SU-DHL-6 (cell line): ENCODE measurements around the gene ZNF382.
"Not testable (repeated sequence)": the region's sequence is repeated elsewhere in the genome, so short reads cannot be mapped to it uniquely, and the experiment has no call there.

Experiments used
- H2AFZ ChIP-seq: fragments of 200-600 bp; sonication (generic); 2 replicates; pipeline ENCODE4 v1.6.1; 2014; ENCODE audit warnings: low read depth, mild to moderate bottlenecking, moderate library complexity, mixed read lengths, antibody characterized with exemption, low read length; ENCODE audit not compliant: severe bottlenecking
- H3F3A ChIP-seq: fragments of 200-600 bp; shearing (Covaris generic); 2 replicates; pipeline ENCODE4 v1.6.0; 2016; ENCODE audit warnings: antibody characterized with exemption, mild to moderate bottlenecking; ENCODE audit not compliant: insufficient read depth
- H3K27ac ChIP-seq: fragments of 200-600 bp; sonication (generic); 2 replicates; pipeline ENCODE4 v1.5.1; 2016; ENCODE audit warnings: low read depth, mild to moderate bottlenecking, low read length, moderate library complexity, mixed read lengths
- H3K27me3 ChIP-seq: fragments of 200-600 bp; sonication (generic), shearing (Covaris generic); 2 replicates; pipeline ENCODE4 v1.6.0; 2014; ENCODE audit warnings: mild to moderate bottlenecking, low read length
- H3K36me3 ChIP-seq: fragments of 200-600 bp; sonication (generic); 2 replicates; pipeline ENCODE4 v1.6.1; 2014; ENCODE audit warnings: mild to moderate bottlenecking, low read length, mixed read lengths
- H3K4me2 ChIP-seq: fragments of 300-600, 200-600 bp; shearing (Covaris generic), sonication (generic); 2 replicates; pipeline ENCODE4 v1.6.0; 2014; ENCODE audit warnings: low read length, low read depth, mild to moderate bottlenecking; ENCODE audit not compliant: poor library complexity, severe bottlenecking
- H3K4me3 ChIP-seq: fragments of 200-600 bp; sonication (generic); 2 replicates; pipeline ENCODE4 v1.5.1; 2014; ENCODE audit warnings: antibody characterized with exemption, low read length, mild to moderate bottlenecking, mixed read lengths; ENCODE audit not compliant: insufficient read depth, poor library complexity, severe bottlenecking
- H3K79me2 ChIP-seq: fragments of 200-600 bp; sonication (generic); 2 replicates; pipeline ENCODE4 v1.6.1; 2014; ENCODE audit warnings: mild to moderate bottlenecking, low read length, moderate library complexity; ENCODE audit not compliant: insufficient read depth
- H3K9ac ChIP-seq: fragments of 200-600 bp; sonication (generic); 2 replicates; pipeline ENCODE4 v1.7.0; 2014; ENCODE audit warnings: mild to moderate bottlenecking, low read length
- H3K9me2 ChIP-seq: fragments of 200-600 bp; sonication (generic); replicated peaks from 2 replicates; pipeline ENCODE4 v1.6.1; 2014; ENCODE audit warnings: low read length; ENCODE audit not compliant: insufficient read depth
- H3K9me3 ChIP-seq: fragments of 200-600 bp; sonication (generic); 2 replicates; pipeline ENCODE4 v1.6.1; 2014; ENCODE audit warnings: low read length, mixed read lengths; ENCODE audit not compliant: insufficient read depth
- H4K20me1 ChIP-seq: fragments of 200-600 bp; sonication (generic); 2 replicates; pipeline ENCODE4 v1.6.1; 2014; ENCODE audit warnings: low read depth, mild to moderate bottlenecking, antibody characterized with exemption, low read length, moderate library complexity, mixed read lengths
- EZH2phosphoT487 ChIP-seq: fragments of 200-600 bp; sonication (generic), shearing (Covaris generic); conservative IDR thresholded peaks from 2 replicates; pipeline ENCODE4 v1.6.1; 2018; ENCODE audit warnings: mild to moderate bottlenecking, antibody characterized with exemption, low read length, moderate library complexity, mixed read lengths
- TF ChIP-seq, protein P1 (sequence below): fragments of 200-600 bp; sonication (generic); IDR thresholded peaks from one replicate; pipeline ENCODE4 v1.5.1; 2017; ENCODE audit warnings: antibody characterized with exemption, mild to moderate bottlenecking, low read length, moderate library complexity; ENCODE audit not compliant: insufficient read depth, poor library complexity, severe bottlenecking

The ZNF382 gene

DNA sequence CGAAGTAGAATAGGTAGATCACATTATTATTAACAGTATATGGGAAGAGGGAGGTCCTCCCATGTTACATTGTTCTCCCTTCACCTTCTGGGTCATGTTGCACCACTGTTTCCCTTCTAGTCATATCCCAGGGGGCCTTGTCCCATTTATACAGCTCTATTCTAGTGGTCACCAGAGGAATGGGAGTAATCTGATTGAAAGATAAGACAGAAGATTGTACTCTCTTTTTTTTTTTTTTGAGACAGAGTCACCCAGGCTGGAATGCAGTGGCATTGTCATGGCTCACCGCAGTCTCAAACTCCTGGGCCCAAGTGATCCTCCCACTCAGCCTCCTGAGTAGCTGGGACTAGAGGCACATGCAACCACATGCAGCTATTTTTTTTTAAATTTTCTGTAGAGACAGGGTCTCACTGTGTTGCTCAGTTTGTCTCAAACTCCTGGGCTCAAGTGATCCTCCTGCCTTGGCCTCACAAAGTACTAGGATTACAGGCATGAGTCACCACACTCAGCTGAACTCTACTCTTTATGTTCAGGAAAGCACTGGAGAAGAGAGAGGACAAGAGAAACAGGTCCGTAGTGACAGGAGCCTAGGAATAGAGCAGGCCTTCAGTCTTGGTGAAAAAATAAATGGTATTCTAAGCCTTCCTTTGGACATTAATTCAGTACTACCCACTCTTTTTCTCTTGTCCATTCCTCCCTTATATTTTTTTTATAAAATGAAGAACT lies 27.7 kb upstream of the ZNF382 start:
- Histone ChIP-seq H3K4me3 (no peak overlapping the region), H3K36me3 (peaks cover 35% of the 10 kb centered on the region)

DNA sequence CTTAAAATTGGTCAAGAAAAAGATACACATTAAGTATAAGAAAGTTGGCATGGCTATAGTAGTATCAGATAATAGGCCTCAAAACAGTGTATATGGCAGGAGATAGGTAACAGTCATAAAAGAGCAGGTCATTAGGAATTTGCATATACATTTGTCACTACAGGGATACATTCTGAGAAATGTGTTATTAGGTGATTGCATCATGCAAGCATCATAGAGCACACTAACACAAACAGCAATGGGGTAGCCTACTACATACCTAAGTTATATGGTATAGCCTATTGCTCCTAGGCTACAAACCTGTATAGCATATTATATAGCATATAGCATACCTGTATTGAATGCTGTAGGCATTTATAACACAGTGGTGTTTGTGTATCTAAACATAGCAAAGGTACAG lies 25.9 kb upstream of the ZNF382 start:
- Histone ChIP-seq H3K9ac (no peak overlapping the region), H2AFZ (no peak overlapping the region), H3K4me2 (no peak overlapping the region), H3K27me3 (no peaks in the 10 kb centered on the region), H3K4me3 (no peak overlapping the region), H3K27ac (no peak overlapping the region), H4K20me1 (no peaks in the 10 kb centered on the region), H3F3A (peaks cover 10% of the 10 kb centered on the region; the same call in 1 of the 2 replicates), H3K36me3 (peaks cover 38% of the 10 kb centered on the region), H3K9me2 (no peaks in the 10 kb centered on the region), H3K9me3 (no peaks in the 10 kb centered on the region), H3K79me2 (peaks cover 19% of the 10 kb centered on the region)
- no peak for TF ChIP-seq EZH2phosphoT487
- TF ChIP-seq, protein P1, sequence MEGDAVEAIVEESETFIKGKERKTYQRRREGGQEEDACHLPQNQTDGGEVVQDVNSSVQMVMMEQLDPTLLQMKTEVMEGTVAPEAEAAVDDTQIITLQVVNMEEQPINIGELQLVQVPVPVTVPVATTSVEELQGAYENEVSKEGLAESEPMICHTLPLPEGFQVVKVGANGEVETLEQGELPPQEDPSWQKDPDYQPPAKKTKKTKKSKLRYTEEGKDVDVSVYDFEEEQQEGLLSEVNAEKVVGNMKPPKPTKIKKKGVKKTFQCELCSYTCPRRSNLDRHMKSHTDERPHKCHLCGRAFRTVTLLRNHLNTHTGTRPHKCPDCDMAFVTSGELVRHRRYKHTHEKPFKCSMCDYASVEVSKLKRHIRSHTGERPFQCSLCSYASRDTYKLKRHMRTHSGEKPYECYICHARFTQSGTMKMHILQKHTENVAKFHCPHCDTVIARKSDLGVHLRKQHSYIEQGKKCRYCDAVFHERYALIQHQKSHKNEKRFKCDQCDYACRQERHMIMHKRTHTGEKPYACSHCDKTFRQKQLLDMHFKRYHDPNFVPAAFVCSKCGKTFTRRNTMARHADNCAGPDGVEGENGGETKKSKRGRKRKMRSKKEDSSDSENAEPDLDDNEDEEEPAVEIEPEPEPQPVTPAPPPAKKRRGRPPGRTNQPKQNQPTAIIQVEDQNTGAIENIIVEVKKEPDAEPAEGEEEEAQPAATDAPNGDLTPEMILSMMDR, result no peak

More for the DNA sequence above, 27.7 kb upstream of the ZNF382 start:
- H3K27ac ChIP-seq, result no peak overlapping the region
- TF ChIP-seq EZH2phosphoT487, result no peak
- TF ChIP-seq, protein P1, result no peak
- H3K27me3 ChIP-seq, result no peaks in the 10 kb centered on the region
- no peak overlapping the region for H3K9ac ChIP-seq
- no peaks in the 10 kb centered on the region for H3K9me3 ChIP-seq
- H3K9me2 ChIP-seq, result no peaks in the 10 kb centered on the region
- no peak overlapping the region for H2AFZ ChIP-seq
- H3K79me2 ChIP-seq, result peaks cover 32% of the 10 kb centered on the region
- no peaks in the 10 kb centered on the region for H3F3A ChIP-seq
- no peaks in the 10 kb centered on the region for H4K20me1 ChIP-seq
- H3K4me2 ChIP-seq, result no peak overlapping the region

DNA sequence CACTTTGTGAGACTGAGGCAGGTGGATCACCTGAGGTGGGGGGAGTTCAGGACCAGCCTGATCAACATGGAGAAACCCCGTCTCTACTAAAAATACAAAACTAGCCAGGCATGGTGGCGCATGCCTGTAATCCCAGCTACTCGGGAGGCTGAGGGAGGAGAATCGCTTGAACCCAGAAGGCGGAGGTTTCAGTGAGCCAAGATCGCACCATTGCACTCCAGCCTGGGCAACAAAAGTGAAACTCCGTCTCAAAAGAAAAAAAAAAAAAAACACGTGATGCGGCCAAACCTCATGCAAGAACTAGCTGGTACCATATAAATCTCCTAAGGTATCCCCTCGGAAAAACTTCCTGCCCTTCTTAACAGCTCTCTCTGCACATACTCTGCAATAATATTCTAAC lies 2.4 kb upstream of the ZNF382 start:
- not testable (repeated sequence) for H3K9me2 ChIP-seq, H3K4me2 ChIP-seq, H3F3A ChIP-seq, H2AFZ ChIP-seq, H3K9me3 ChIP-seq, H4K20me1 ChIP-seq, H3K27ac ChIP-seq, H3K36me3 ChIP-seq, H3K4me3 ChIP-seq, H3K27me3 ChIP-seq, H3K9ac ChIP-seq
- H3K79me2 ChIP-seq, result peaks cover 66% of the 10 kb centered on the region

DNA sequence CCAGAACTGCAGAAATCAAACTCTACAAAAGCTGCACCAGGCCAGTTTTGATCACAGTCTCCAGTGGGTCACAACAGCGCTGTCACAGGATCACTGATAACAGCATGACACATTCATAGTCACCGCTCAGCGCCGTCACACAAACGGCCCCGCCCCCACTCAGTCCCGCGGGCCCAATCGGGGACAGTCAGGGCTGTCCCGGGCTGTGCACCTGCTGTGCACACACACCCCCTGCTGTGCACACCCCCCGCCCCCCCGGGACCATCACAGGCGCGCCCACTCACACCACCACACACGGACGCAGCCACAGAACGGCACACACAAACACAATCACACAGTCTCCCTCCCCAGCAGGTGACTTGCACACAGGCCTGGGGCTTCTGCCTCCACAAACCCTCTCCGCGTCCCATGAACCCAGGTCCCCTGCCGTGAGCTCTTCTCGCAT lies 435 bp upstream of the ZNF382 start:
- Histone ChIP-seq H2AFZ (peak overlapping the region; percentile 76), H3K9me3 (no peaks in the 10 kb centered on the region), H4K20me1 (no peaks in the 10 kb centered on the region), H3F3A (no peaks in the 10 kb centered on the region), H3K9ac (peak overlapping the region; percentile 70), H3K27ac (peak overlapping the region; percentile 57), H3K36me3 (peaks cover 11% of the 10 kb centered on the region; the same call in 1 of the 2 replicates), H3K9me2 (no peaks in the 10 kb centered on the region), H3K4me3 (peak overlapping the region; percentile 75), H3K4me2 (peak overlapping the region; percentile 70), H3K27me3 (no peaks in the 10 kb centered on the region), H3K79me2 (peaks cover 46% of the 10 kb centered on the region)
- TF ChIP-seq, protein P1, result no peak
- no peak for TF ChIP-seq EZH2phosphoT487
